HEK293T (cell line): ENCODE results near the gene OR4D1.
"Not testable (repeated sequence)": the region's sequence is repeated elsewhere in the genome, so short reads cannot be mapped to it uniquely, and the experiment has no call there.

ENCODE experiments used
- CTCF ChIA-PET: fragments of 350-600 bp; formaldehyde crosslinking; extraction: SDS; loops from one replicate; lab custom pipeline; 2021; ENCODE audit warnings: antibody characterized with exemption, inconsistent platforms; lab: Yijun Ruan, JAX
- POLR2A ChIA-PET: fragments of 350-600 bp; formaldehyde crosslinking; extraction: SDS; loops from one replicate; lab custom pipeline; 2020; ENCODE audit warnings: antibody characterized with exemption, inconsistent platforms; lab: Yijun Ruan, JAX
- DNase-seq: peaks from one replicate; pipeline ENCODE4 v3.0.0; 2012; ENCODE audit warnings: mixed read lengths; ENCODE audit errors: extremely low spot score
- ARNT ChIP-seq: fragments of 450-650 bp; IDR thresholded peaks from 2 replicates; pipeline ENCODE4 v1.6.1; 2017; ENCODE audit warnings: mild to moderate bottlenecking
- BHLHE40 ChIP-seq: fragments of 450-650 bp; IDR thresholded peaks from 2 replicates; pipeline ENCODE4 v1.6.1; 2016; ENCODE audit warnings: mild to moderate bottlenecking, moderate library complexity, borderline replicate concordance
- CTBP1 ChIP-seq: fragments of 450-650 bp; IDR thresholded peaks from 2 replicates; pipeline ENCODE4 v1.6.1; 2016; ENCODE audit warnings: borderline replicate concordance
- ELF4 ChIP-seq: fragments of 450-650 bp; IDR thresholded peaks from 2 replicates; pipeline ENCODE4 v1.6.1; 2017; ENCODE audit warnings: antibody characterized with exemption
- FOXA1 ChIP-seq: fragments of 450-650 bp; IDR thresholded peaks from 2 replicates; pipeline ENCODE4 v1.6.1; 2016; ENCODE audit warnings: mild to moderate bottlenecking
- FOXK2 ChIP-seq: fragments of 450-650 bp; IDR thresholded peaks from 2 replicates; pipeline ENCODE4 v1.6.1; 2016; ENCODE audit warnings: mild to moderate bottlenecking
- FOXM1 ChIP-seq: fragments of 450-650 bp; IDR thresholded peaks from 2 replicates; pipeline ENCODE4 v1.6.1; 2017; ENCODE audit warnings: mild to moderate bottlenecking, borderline replicate concordance
- HDGF ChIP-seq: fragments of 450-650 bp; IDR thresholded peaks from 2 replicates; pipeline ENCODE4 v1.6.1; 2017; ENCODE audit warnings: antibody characterized with exemption, borderline replicate concordance
- L3MBTL2 ChIP-seq: fragments of 450-650 bp; conservative IDR thresholded peaks from 2 replicates; pipeline ENCODE4 v1.6.1; 2016; ENCODE audit warnings: mild to moderate bottlenecking
- LEF1 ChIP-seq: fragments of 450-650 bp; IDR thresholded peaks from 2 replicates; pipeline ENCODE4 v1.6.1; 2017; ENCODE audit warnings: mild to moderate bottlenecking, borderline replicate concordance
- NFRKB ChIP-seq: fragments of 450-650 bp; IDR thresholded peaks from 2 replicates; pipeline ENCODE4 v1.6.1; 2016; ENCODE audit warnings: mild to moderate bottlenecking, moderate library complexity
- SP1 ChIP-seq: fragments of 450-650 bp; IDR thresholded peaks from 2 replicates; pipeline ENCODE4 v1.6.1; 2017
- SUZ12 ChIP-seq: fragments of 450-650 bp; IDR thresholded peaks from 2 replicates; pipeline ENCODE4 v1.6.1; 2016; ENCODE audit warnings: mild to moderate bottlenecking
- TARDBP ChIP-seq: fragments of 450-650 bp; IDR thresholded peaks from 2 replicates; pipeline ENCODE4 v1.6.1; 2016
- ZNF384 ChIP-seq: fragments of 450-650 bp; IDR thresholded peaks from 2 replicates; pipeline ENCODE4 v1.6.1; 2016
- TF ChIP-seq, protein P1 (sequence below): fragments of 450-650 bp; IDR thresholded peaks from 2 replicates; pipeline ENCODE4 v1.6.1; 2016

The OR4D1 gene

DNA sequence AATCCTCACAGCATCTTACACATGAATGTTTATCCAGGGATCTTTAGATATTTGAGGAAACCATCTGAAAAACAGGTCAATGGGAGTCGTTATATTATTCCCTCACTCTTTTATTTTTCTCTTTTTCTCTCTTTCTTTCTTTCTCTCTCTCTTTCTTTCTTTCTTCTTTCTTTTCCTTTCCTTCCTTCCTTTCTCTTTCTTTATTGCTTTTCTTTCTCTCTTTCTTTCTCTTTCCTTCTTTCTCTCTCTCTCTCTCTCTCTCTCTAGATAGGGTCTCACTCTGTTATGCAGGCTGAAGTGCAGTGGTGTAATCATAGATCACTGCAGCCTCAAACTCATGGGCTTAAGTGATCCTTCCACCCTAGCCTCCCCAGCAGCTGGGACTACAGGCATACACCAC is 20.3 kb upstream of the OR4D1 start:
- no peak for TF ChIP-seq TARDBP
- no peak for TF ChIP-seq FOXM1
- no peak for TF ChIP-seq SP1
- no peak for TF ChIP-seq ARNT
- no peak for TF ChIP-seq BHLHE40
- no peak for TF ChIP-seq ZNF384
- TF ChIP-seq FOXK2: no peak
- TF ChIP-seq, protein P1, sequence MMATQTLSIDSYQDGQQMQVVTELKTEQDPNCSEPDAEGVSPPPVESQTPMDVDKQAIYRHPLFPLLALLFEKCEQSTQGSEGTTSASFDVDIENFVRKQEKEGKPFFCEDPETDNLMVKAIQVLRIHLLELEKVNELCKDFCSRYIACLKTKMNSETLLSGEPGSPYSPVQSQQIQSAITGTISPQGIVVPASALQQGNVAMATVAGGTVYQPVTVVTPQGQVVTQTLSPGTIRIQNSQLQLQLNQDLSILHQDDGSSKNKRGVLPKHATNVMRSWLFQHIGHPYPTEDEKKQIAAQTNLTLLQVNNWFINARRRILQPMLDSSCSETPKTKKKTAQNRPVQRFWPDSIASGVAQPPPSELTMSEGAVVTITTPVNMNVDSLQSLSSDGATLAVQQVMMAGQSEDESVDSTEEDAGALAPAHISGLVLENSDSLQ: no peak
- no peak for TF ChIP-seq CTBP1
- TF ChIP-seq NFRKB: no peak
- no peak for TF ChIP-seq ELF4
- TF ChIP-seq L3MBTL2: no peak
- TF ChIP-seq HDGF: no peak
- no peak for TF ChIP-seq LEF1
- TF ChIP-seq SUZ12: no peak
- no peak for DNase-seq
- ChIA-PET CTCF (no interaction called here), POLR2A (no interaction called here)

DNA sequence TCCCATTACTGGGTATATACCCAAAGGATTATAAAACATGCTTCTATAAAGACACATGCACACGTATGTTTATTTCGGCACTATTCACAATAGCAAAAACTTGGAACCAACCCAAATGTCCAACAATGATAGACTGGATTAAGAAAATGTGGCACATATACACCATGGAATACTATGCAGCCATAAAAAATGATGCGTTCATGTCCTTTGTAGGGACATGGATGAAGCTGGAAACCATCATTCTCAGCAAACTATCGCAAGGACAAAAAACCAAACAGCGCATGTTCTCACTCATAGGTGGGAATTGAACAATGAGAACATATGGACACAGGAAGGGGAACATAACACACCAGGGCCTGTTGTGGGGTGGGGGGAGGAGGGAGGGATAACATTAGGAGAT is 15.5 kb upstream of the OR4D1 start:
- CTCF ChIA-PET, DNase-seq, POLR2A ChIA-PET: not testable (repeated sequence)

DNA sequence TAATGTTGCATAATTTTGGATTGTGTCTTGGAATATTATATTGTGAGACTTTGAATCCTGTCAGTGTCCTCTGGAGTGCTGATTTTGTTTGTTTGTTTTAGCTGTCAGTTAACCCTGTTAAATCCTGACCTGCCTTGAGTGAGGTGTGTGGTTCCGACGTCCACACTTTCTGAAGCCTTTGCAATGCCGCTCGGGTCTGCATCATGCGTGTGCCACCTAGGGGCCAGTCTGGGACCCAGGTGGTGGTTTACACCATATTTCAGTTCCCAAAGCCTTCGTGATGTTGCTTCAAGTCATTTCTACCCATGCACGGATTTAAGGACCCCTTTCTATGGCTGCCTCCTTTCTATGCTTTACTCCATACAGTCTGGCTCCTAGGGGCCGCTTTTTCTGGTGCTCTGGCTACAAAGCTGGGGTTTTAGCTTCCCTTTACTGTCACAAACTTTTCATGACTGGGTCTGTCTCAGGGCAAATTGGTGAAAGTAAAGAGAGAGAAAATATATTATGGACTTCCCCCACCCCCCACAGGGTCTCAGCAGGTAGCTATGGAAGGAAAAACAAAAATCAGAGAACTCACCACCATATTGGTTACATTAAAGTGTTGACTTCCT is 11.4 kb upstream of the OR4D1 start:
- POLR2A ChIA-PET: interaction anchor here (1.3 kb wide), 1 partner anchor 129 kb away, joined by 3 read pairs; the partner anchor contains the start of gene SRSF1
- peak; percentile 69 for DNase-seq

DNA sequence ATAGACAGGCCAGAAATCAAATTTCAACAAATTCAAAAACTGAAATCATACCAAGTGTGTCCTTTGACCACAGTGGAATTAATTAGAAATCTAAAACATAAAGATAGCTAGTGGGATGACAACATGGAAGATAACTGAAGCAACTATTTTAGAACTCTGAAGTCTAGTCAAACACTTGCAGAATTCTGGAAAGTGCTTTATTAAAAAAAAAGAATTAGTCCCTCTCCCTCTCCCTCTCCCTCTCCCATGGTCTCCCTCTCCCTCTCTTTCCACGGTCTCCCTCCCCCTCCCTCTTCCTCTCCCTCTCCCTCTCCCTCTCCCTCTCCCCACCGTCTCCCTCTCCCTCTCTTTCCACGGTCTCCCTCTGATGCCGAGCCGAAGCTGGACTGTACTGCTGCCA is 6.7 kb upstream of the OR4D1 start:
- DNase-seq: no peak
- ChIA-PET CTCF (no interaction called here), POLR2A (no interaction called here)
- TF ChIP-seq L3MBTL2 (no peak), FOXM1 (no peak), FOXA1 (no peak), ELF4 (no peak), SP1 (no peak), NFRKB (no peak), CTBP1 (no peak), SUZ12 (no peak), TARDBP (no peak), FOXK2 (no peak), LEF1 (no peak), BHLHE40 (no peak), ZNF384 (no peak), ARNT (no peak)
- TF ChIP-seq, protein P1: no peak

More for the DNA sequence above, 11.4 kb upstream of the OR4D1 start:
- TF ChIP-seq ZNF384 (no peak), FOXK2 (no peak), HDGF (no peak), LEF1 (no peak)
- TF ChIP-seq, protein P1: peak; percentile 29; the same call in 1 of the 2 replicates
- CTCF ChIA-PET: interaction anchor here (0.6 to 1.8 kb wide), 5 partner anchors 12 to 492 kb away, joined by 3 to 6 read pairs (median 4); no protein-coding TSS in a partner anchor

DNA sequence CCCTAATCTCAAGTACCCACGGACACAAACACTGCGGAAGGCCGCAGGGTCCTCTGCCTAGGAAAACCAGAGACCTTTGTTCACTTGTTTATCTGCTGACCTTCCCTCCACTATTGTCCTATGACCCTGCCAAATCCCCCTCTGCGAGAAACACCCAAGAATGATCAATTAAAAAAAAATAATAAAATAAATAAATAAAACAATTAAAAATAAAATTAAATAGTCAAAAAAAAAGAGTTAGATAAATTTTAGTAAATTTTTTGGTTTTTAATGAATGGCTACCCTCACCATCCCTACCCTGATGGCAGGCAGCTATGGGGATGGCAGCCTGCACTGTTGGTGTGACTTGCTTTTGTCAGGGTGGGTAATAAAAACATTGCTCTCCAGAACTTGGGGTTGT is 4.8 kb upstream of the OR4D1 start:
- POLR2A ChIA-PET, CTCF ChIA-PET, DNase-seq: not testable (repeated sequence)

DNA sequence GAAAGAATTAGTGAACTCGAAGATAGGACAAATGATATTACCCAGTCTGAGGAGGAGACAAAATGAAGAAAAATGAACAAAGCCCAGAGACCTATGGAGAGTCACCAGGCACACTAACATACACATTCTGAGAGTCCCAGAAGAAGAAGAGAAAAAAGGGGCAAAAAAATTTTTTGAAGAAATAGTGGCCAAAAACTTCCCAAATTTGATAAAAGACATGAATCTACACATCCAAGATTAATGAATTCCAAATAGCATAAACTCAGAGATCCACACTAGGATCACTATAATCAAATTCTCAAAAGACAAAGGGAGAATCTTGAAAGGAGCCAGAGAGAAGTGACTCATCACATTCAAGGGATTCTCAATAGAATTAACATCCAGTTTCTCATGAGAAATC is 3.4 kb upstream of the OR4D1 start:
- POLR2A ChIA-PET: no interaction called here
- CTCF ChIA-PET: no interaction called here
- no peak for TF ChIP-seq BHLHE40
- TF ChIP-seq FOXM1: no peak
- TF ChIP-seq ARNT: no peak
- no peak for DNase-seq

DNA sequence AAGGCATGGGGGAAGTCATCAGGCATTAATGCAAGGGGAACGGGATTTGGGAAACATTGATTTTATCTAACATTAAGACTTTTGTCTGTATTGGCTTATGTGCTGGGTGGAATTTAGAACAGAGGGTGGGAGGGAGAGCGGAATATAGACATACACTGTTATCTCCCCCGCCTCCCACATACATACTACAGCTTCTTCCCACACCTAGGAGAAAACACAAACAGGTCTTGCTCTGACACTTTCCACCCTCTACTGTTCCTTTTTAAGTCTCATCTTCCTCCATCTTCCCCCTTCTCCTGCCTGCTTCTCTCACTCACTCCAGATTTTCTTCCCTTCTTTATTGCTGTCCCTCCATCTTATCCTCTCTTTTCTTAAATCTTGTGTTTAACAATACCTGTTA is 425 bp downstream of the OR4D1 start:
- no peak for DNase-seq
- TF ChIP-seq FOXK2 (no peak), FOXM1 (no peak), SP1 (no peak), L3MBTL2 (no peak), BHLHE40 (no peak), ZNF384 (no peak), SUZ12 (no peak), TARDBP (no peak), NFRKB (no peak), ARNT (no peak), HDGF (no peak), CTBP1 (no peak), FOXA1 (no peak), ELF4 (no peak), LEF1 (no peak)
- TF ChIP-seq, protein P1: no peak
- ChIA-PET CTCF (interaction anchor here (0.7 to 1.0 kb wide), 2 partner anchors 12 to 87 kb away, joined by 3 to 4 read pairs; no protein-coding TSS in a partner anchor), POLR2A (no interaction called here)
